ENCODE data around the gene ORM2.

DNA sequence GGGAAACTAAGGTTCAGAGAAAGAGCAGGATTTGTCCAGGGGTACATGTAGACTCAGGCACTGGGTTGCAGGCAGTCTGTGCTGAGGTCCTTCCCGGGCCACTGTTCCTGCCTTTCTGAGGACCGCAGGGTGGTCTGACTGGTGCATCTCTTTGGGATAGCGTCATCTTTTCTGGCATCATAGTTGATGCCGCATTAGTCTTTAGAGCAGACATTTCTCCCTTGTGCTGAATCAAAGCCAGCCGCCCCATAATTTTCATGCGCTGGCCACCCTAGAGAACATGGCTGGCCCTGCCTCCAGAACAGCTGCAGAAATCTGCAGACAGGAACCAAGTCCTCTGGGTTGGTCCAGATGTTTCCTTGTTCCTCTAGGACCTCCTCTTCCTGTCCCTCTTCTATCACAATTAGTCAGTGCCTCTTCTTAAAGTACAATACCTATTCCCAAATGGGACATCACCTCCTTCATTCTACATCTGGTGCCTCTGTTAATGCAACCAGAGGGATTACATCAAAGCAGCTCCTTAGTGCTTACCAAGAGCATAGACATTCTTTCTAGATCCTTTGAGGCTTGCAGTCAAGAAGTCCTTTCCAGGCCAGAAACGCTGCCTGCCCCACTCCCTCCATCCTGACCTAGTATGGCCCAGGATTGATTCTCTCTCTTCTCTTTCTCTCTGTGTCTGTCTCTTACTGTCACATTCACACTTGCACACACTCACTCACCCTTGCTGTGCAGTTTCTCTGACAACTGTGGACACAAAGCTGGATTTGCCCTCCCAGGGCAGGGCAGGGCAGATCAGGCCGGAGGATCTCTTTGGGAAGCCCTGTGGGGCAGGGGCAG lies 48.8 kb upstream of the ORM2 start:
- TF ChIP-seq, protein P1, sequence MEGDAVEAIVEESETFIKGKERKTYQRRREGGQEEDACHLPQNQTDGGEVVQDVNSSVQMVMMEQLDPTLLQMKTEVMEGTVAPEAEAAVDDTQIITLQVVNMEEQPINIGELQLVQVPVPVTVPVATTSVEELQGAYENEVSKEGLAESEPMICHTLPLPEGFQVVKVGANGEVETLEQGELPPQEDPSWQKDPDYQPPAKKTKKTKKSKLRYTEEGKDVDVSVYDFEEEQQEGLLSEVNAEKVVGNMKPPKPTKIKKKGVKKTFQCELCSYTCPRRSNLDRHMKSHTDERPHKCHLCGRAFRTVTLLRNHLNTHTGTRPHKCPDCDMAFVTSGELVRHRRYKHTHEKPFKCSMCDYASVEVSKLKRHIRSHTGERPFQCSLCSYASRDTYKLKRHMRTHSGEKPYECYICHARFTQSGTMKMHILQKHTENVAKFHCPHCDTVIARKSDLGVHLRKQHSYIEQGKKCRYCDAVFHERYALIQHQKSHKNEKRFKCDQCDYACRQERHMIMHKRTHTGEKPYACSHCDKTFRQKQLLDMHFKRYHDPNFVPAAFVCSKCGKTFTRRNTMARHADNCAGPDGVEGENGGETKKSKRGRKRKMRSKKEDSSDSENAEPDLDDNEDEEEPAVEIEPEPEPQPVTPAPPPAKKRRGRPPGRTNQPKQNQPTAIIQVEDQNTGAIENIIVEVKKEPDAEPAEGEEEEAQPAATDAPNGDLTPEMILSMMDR (conservative IDR thresholded peaks at IDR 0.05; ENCODE audit: low read depth in 2 of 2) = no peak
- TF ChIP-seq EZH2 (IDR thresholded peaks at IDR 0.05; ENCODE audit: low read depth, unreplicated experiment) (no peak), EZH2phosphoT487 (IDR thresholded peaks at IDR 0.05; ENCODE audit: unreplicated experiment) (no peak), ZNF331 (CRISPR knock-in tag; IDR thresholded peaks at IDR 0.05; ENCODE audit: low read depth) (no peak)
- TF ChIP-seq, protein P2, sequence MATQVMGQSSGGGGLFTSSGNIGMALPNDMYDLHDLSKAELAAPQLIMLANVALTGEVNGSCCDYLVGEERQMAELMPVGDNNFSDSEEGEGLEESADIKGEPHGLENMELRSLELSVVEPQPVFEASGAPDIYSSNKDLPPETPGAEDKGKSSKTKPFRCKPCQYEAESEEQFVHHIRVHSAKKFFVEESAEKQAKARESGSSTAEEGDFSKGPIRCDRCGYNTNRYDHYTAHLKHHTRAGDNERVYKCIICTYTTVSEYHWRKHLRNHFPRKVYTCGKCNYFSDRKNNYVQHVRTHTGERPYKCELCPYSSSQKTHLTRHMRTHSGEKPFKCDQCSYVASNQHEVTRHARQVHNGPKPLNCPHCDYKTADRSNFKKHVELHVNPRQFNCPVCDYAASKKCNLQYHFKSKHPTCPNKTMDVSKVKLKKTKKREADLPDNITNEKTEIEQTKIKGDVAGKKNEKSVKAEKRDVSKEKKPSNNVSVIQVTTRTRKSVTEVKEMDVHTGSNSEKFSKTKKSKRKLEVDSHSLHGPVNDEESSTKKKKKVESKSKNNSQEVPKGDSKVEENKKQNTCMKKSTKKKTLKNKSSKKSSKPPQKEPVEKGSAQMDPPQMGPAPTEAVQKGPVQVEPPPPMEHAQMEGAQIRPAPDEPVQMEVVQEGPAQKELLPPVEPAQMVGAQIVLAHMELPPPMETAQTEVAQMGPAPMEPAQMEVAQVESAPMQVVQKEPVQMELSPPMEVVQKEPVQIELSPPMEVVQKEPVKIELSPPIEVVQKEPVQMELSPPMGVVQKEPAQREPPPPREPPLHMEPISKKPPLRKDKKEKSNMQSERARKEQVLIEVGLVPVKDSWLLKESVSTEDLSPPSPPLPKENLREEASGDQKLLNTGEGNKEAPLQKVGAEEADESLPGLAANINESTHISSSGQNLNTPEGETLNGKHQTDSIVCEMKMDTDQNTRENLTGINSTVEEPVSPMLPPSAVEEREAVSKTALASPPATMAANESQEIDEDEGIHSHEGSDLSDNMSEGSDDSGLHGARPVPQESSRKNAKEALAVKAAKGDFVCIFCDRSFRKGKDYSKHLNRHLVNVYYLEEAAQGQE (IDR thresholded peaks at IDR 0.05; ENCODE audit: unreplicated experiment) = no peak
- TF ChIP-seq, protein P3, sequence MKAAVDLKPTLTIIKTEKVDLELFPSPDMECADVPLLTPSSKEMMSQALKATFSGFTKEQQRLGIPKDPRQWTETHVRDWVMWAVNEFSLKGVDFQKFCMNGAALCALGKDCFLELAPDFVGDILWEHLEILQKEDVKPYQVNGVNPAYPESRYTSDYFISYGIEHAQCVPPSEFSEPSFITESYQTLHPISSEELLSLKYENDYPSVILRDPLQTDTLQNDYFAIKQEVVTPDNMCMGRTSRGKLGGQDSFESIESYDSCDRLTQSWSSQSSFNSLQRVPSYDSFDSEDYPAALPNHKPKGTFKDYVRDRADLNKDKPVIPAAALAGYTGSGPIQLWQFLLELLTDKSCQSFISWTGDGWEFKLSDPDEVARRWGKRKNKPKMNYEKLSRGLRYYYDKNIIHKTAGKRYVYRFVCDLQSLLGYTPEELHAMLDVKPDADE (IDR thresholded peaks at IDR 0.05) = no peak
- TF ChIP-seq, protein P4, sequence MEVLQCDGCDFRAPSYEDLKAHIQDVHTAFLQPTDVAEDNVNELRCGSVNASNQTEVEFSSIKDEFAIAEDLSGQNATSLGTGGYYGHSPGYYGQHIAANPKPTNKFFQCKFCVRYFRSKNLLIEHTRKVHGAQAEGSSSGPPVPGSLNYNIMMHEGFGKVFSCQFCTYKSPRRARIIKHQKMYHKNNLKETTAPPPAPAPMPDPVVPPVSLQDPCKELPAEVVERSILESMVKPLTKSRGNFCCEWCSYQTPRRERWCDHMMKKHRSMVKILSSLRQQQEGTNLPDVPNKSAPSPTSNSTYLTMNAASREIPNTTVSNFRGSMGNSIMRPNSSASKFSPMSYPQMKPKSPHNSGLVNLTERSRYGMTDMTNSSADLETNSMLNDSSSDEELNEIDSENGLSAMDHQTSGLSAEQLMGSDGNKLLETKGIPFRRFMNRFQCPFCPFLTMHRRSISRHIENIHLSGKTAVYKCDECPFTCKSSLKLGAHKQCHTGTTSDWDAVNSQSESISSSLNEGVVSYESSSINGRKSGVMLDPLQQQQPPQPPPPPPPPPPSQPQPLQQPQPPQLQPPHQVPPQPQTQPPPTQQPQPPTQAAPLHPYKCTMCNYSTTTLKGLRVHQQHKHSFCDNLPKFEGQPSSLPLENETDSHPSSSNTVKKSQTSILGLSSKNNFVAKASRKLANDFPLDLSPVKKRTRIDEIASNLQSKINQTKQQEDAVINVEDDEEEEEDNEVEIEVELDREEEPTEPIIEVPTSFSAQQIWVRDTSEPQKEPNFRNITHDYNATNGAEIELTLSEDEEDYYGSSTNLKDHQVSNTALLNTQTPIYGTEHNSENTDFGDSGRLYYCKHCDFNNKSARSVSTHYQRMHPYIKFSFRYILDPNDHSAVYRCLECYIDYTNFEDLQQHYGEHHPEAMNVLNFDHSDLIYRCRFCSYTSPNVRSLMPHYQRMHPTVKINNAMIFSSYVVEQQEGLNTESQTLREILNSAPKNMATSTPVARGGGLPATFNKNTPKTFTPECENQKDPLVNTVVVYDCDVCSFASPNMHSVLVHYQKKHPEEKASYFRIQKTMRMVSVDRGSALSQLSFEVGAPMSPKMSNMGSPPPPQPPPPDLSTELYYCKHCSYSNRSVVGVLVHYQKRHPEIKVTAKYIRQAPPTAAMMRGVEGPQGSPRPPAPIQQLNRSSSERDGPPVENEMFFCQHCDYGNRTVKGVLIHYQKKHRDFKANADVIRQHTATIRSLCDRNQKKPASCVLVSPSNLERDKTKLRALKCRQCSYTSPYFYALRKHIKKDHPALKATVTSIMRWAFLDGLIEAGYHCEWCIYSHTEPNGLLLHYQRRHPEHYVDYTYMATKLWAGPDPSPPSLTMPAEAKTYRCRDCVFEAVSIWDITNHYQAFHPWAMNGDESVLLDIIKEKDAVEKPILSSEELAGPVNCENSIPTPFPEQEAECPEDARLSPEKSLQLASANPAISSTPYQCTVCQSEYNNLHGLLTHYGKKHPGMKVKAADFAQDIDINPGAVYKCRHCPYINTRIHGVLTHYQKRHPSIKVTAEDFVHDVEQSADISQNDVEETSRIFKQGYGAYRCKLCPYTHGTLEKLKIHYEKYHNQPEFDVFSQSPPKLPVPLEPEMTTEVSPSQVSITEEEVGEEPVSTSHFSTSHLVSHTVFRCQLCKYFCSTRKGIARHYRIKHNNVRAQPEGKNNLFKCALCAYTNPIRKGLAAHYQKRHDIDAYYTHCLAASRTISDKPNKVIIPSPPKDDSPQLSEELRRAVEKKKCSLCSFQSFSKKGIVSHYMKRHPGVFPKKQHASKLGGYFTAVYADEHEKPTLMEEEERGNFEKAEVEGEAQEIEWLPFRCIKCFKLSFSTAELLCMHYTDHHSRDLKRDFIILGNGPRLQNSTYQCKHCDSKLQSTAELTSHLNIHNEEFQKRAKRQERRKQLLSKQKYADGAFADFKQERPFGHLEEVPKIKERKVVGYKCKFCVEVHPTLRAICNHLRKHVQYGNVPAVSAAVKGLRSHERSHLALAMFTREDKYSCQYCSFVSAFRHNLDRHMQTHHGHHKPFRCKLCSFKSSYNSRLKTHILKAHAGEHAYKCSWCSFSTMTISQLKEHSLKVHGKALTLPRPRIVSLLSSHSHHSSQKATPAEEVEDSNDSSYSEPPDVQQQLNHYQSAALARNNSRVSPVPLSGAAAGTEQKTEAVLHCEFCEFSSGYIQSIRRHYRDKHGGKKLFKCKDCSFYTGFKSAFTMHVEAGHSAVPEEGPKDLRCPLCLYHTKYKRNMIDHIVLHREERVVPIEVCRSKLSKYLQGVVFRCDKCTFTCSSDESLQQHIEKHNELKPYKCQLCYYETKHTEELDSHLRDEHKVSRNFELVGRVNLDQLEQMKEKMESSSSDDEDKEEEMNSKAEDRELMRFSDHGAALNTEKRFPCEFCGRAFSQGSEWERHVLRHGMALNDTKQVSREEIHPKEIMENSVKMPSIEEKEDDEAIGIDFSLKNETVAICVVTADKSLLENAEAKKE (CRISPR knock-in tag; IDR thresholded peaks at IDR 0.05) = no peak
